K562 (cell line): Measurements from ENCODE around the gene CMBL. TPM values are rescaled to one million over a fixed set of nuclear protein-coding genes. Genes with fewer than 3 reads are reported as not detected.

ENCODE experiments used
- ATAC-seq: fragments of 200-7000 bp; cut with Tn5 transposase; 3 replicates; pipeline ENCODE4 v1.9.1; 2020; ENCODE audit warnings: moderate library complexity
- BruUV-seq: library from RNA; stranded (reverse); fragments of 400-500 nt; replicated peaks from 2 replicates; lab custom pipeline; 2021; lab: Mats Ljungman, UMichigan
- CTCF ChIA-PET: fragments of 300-600 bp; formaldehyde crosslinking; extraction: SDS; loops from one replicate; lab custom pipeline; 2021; ENCODE audit warnings: low intra/inter-chr PET ratio; lab: Yijun Ruan, JAX
- POLR2A ChIA-PET: fragments of 300-600, 350-650 bp; sonication (Branson Sonifier 250); formaldehyde crosslinking; extraction: SDS; loops from one replicate; lab custom pipeline; 2021; ENCODE audit warnings: antibody characterized with exemption, inconsistent platforms; lab: Yijun Ruan, JAX
- DNase-seq, 4 experiments: peaks; one replicate each; pipeline versions ENCODE4 v3.0.0 to v3.0.0-alpha.2; 2011 to 2018; ENCODE audit warnings: low spot score in 3 of 4, mixed read lengths in 3 of 4; ENCODE audit errors: extremely low read depth in 1 of 4
- FAIRE-seq: peaks from 2 replicates; lab custom pipeline; 2011; peaks lifted over from hg19 to GRCh38; lab: Jason Lieb, UNC
- H2AFZ ChIP-seq: 2 replicates; pipeline ENCODE4 v1.6.0; 2011; ENCODE audit warnings: low read depth, low read length, control low read depth, inconsistent platforms
- H3K27ac ChIP-seq: fragments of 200-600 bp; 3 replicates; pipeline ENCODE4 v1.8.0; 2011; ENCODE audit warnings: low read depth, mild to moderate bottlenecking, control low read depth, inconsistent platforms, low read length, moderate library complexity, mixed read lengths; ENCODE audit errors: extremely low read depth
- H3K27me3 ChIP-seq, 2 experiments: fragments of 300-600 bp in 1 of 2; 2 replicates in 1 of 2; 3 replicates in 1 of 2; pipeline versions ENCODE4 v1.6.0 to v1.8.0; 2011; ENCODE audit warnings: inconsistent platforms in 2 of 2, low read length in 2 of 2, mild to moderate bottlenecking in 1 of 2, mixed read lengths in 1 of 2, moderate library complexity in 1 of 2; ENCODE audit not compliant: control insufficient read depth in 2 of 2, insufficient read depth in 2 of 2
- H3K36me3 ChIP-seq: fragments of 300-600 bp; 3 replicates; pipeline ENCODE4 v1.8.0; 2011; ENCODE audit warnings: mild to moderate bottlenecking, low read length, inconsistent platforms; ENCODE audit not compliant: control insufficient read depth, insufficient read depth
- H3K4me1 ChIP-seq, 2 experiments: fragments of 200-600 bp in 1 of 2; replicated peaks in 1 of 2; 2 replicates in 1 of 2; 3 replicates in 1 of 2; pipeline versions ENCODE4 v1.5.1 to v1.8.0; 2011; ENCODE audit warnings: inconsistent platforms in 2 of 2, low read length in 2 of 2, mild to moderate bottlenecking in 1 of 2, mixed read lengths in 1 of 2, moderate library complexity in 1 of 2; ENCODE audit not compliant: control insufficient read depth in 2 of 2, insufficient read depth in 2 of 2
- H3K4me2 ChIP-seq: 2 replicates; pipeline ENCODE4 v1.6.1; 2011; ENCODE audit warnings: low read length, control low read depth, inconsistent platforms, mixed read lengths; ENCODE audit not compliant: insufficient read depth
- H3K4me3 ChIP-seq: fragments of 200-600 bp; sonication (generic), shearing (Covaris generic); 2 replicates; pipeline ENCODE4 v1.5.1; 2016; ENCODE audit warnings: control low read depth, inconsistent platforms
- H3K79me2 ChIP-seq: fragments of 200-600 bp; 3 replicates; pipeline ENCODE4 v1.8.0; 2011; ENCODE audit warnings: low read length, inconsistent platforms; ENCODE audit not compliant: control insufficient read depth, insufficient read depth
- H3K9ac ChIP-seq, 2 experiments: 2 replicates each; pipeline versions ENCODE4 v1.6.0 to v1.6.1; 2011; ENCODE audit warnings: low read depth in 2 of 2, low read length in 2 of 2, control low read depth in 1 of 2, inconsistent platforms in 1 of 2, mild to moderate bottlenecking in 1 of 2, mixed read lengths in 1 of 2; ENCODE audit not compliant: insufficient read depth in 1 of 2
- H3K9me1 ChIP-seq: one replicate; pipeline ENCODE4 v1.6.0; 2011; ENCODE audit warnings: inconsistent platforms, mild to moderate bottlenecking, low read length, moderate library complexity; ENCODE audit not compliant: control insufficient read depth, insufficient read depth
- H3K9me3 ChIP-seq: replicated peaks from 2 replicates; pipeline ENCODE4 v1.5.1; 2011; ENCODE audit warnings: low read depth, low read length, inconsistent platforms; ENCODE audit not compliant: control insufficient read depth, insufficient read depth
- H4K20me1 ChIP-seq: replicated peaks from 2 replicates; pipeline ENCODE4 v1.6.1; 2011; ENCODE audit warnings: low read length, inconsistent platforms, mixed read lengths; ENCODE audit not compliant: control insufficient read depth, insufficient read depth
- ARID3A ChIP-seq: IDR thresholded peaks from 2 replicates; pipeline ENCODE4 v1.6.1; 2012; ENCODE audit warnings: low read depth, low read length, improper control_type of control experiment, borderline replicate concordance
- ESRRA ChIP-seq: fragments of 450-650 bp; IDR thresholded peaks from 2 replicates; pipeline ENCODE4 v1.6.1; 2014; ENCODE audit warnings: low read depth, mild to moderate bottlenecking, moderate library complexity, borderline replicate concordance
- MTA2 ChIP-seq: fragments of 450-650 bp; IDR thresholded peaks from 2 replicates; pipeline ENCODE4 v1.6.1; 2016; ENCODE audit warnings: low read depth
- ZNF133 ChIP-seq: fragments of 250-450 bp; sonication (Bioruptor Pico); IDR thresholded peaks from 2 replicates; pipeline ENCODE4 v1.4.0; 2020; ENCODE audit warnings: mild to moderate bottlenecking
- ZNF431 ChIP-seq: sonication (generic); formaldehyde crosslinking; IDR thresholded peaks from 2 replicates; pipeline ENCODE4 v1.8.0; 2022; ENCODE audit warnings: mild to moderate bottlenecking, missing genetic modification reagents
- WGBS: fragments of 100-300 bp; shearing (Covaris generic); methylation state at CpG from one replicate; pipeline ENCODE4 v1.1.6; 2016; ENCODE audit warnings: low coverage, mixed read lengths; ENCODE audit not compliant: insufficient coverage; ENCODE audit errors: missing lambda C conversion rate; 5-methylcytosine and 5-hydroxymethylcytosine counted together
- in situ Hi-C: fragments of 300-500 bp; cut with MboI; formaldehyde crosslinking; loops from 4 replicates; pipeline ENCODE4 v1.15.0; 2018; ENCODE audit warnings: inconsistent platforms, mixed read lengths
- intact Hi-C: fragments of 100-400 bp; cut with micrococcal nuclease; formaldehyde crosslinking; loops from 2 replicates; pipeline ENCODE4 v1.14.2; 2022
- polyA plus RNA-seq, 8 experiments: library from polyadenylated mRNA; depleted of rRNA in 4 of 8; stranded (reverse) in 5 of 8; unstranded in 3 of 8; fragments of >200 nt; fragmentation: Nextera tagmentation in 2 of 8; fragmentation: Illumina TruSeq in 1 of 8; extraction: Ambion mirVana in 2 of 8; extraction: Trizol in 1 of 8; gene quantifications; 2 replicates each; pipeline versions ENCODE4 v1.2.1 to v1.2.3, GENCODE V29; 2011 to 2014; ENCODE audit warnings: inconsistent platforms in 1 of 8, missing spikeins in 1 of 8
- total RNA-seq, 7 experiments: library from RNA; depleted of rRNA in 6 of 7; stranded (reverse); fragments of >200 nt in 6 of 7; fragmentation: Illumina TruSeq in 2 of 7; extraction: Trizol in 2 of 7; gene quantifications; 2 replicates each; pipeline versions ENCODE4 v1.2.1 to v1.2.3, GENCODE V29; 2011 to 2021; ENCODE audit warnings: low replicate concordance in 1 of 7

The CMBL gene
- total and polyA plus RNA-seq, 9 of the 15 experiments (the other 6 are each of a cell fraction or from before 2014, with no cell fraction given) = 22.6 to 192 (median 71.1) TPM

GRCh38 chr5:10315201-10315600 lies 7.5 kb upstream of the CMBL start:
- CTCF ChIA-PET = no interaction called here
- peak overlapping the region in 1 of 2 experiments; percentile 67; a peak in 2 of 4 replicates for H3K9ac ChIP-seq
- no peak for FAIRE-seq
- H3K79me2 ChIP-seq = no peaks in the 10 kb centered on the region
- ATAC-seq = no peak
- no peaks in the 10 kb centered on the region for H4K20me1 ChIP-seq
- POLR2A ChIA-PET = interaction anchor here (1.0 kb wide), 1 partner anchor 40 kb away, joined by 3 read pairs; no protein-coding TSS in a partner anchor
- no peak for DNase-seq
- no peaks in the 10 kb centered on the region for H3K9me1 ChIP-seq
- TF ChIP-seq MTA2 (no peak), ESRRA (no peak), ZNF133 (no peak), ARID3A (no peak), ZNF431 (CRISPR knock-in tag) (no peak)
- H3K36me3 ChIP-seq = no peaks in the 10 kb centered on the region
- intact Hi-C loops (loop anchor here (5.0 kb wide), 1 partner anchor 122 kb away; no protein-coding TSS in a partner anchor), in situ Hi-C loops (no loop called here)
- H3K4me1 ChIP-seq = peaks cover 40 to 49% of the 10 kb centered on the region in 2 experiments
- BruUV-seq = no TSS peak
- H3K27ac ChIP-seq = no peak overlapping the region
- no peaks in the 10 kb centered on the region; a peak in 1 of 5 replicates for H3K27me3 ChIP-seq
- 69% methylated on average over 5 of the region's 5 CpGs for WGBS
- no peaks in the 10 kb centered on the region for H3K9me3 ChIP-seq
- 0 out of 2 replicates have a peak overlapping the region, but pooled peaks have one; percentile 3 for H2AFZ ChIP-seq
- H3K4me3 ChIP-seq = no peak overlapping the region
- no peak overlapping the region for H3K4me2 ChIP-seq
